Activated CD8-positive, alpha-beta T cell treated with anti-CD3 and anti-CD28 coated beads, Interleukin-2, amount 10 ng/mL, durations not matched to agents 7 days and 5 days (primary cell): ENCODE measurements around the gene KRT6C. TPM values are rescaled to one million over a fixed set of nuclear protein-coding genes. Genes with fewer than 3 reads are reported as not detected.
"Not testable (repeated sequence)": the region's sequence is repeated elsewhere in the genome, so short reads cannot be mapped to it uniquely, and the experiment has no call there.

Experiments
- ATAC-seq: fragments of 150-1000 bp; cut with Tn5 transposase; one replicate; pipeline ENCODE4 v1.10.0; 2021; ENCODE audit warnings: moderate library complexity
- CTCF ChIA-PET: fragments of 350-600 bp; sonication (Branson Sonifier 250); formaldehyde crosslinking; loops from one replicate; lab custom pipeline; 2021; ENCODE audit warnings: antibody characterized with exemption; lab: Charles Lee
- POLR2A ChIA-PET: fragments of 350-600 bp; sonication (Branson Sonifier 250); formaldehyde crosslinking; loops from one replicate; lab custom pipeline; 2021; ENCODE audit warnings: antibody characterized with exemption; lab: Charles Lee
- DNase-seq: peaks from one replicate; pipeline ENCODE4 v3.0.0-alpha.2; 2020
- H3K27ac Mint-ChIP-seq: one replicate; pipeline ENCODE4 v1.8.0; 2021; ENCODE audit warnings: mild to moderate bottlenecking, mixed read lengths
- H3K27me3 Mint-ChIP-seq: one replicate; pipeline ENCODE4 v1.8.0; 2021; ENCODE audit warnings: low read depth, mixed read lengths
- H3K36me3 Mint-ChIP-seq: one replicate; pipeline ENCODE4 v1.8.0; 2021; ENCODE audit warnings: low read depth, mixed read lengths
- H3K4me1 Mint-ChIP-seq: one replicate; pipeline ENCODE4 v1.8.0; 2021; ENCODE audit warnings: low read depth, mixed read lengths
- H3K4me3 Mint-ChIP-seq: one replicate; pipeline ENCODE4 v1.8.0; 2021; ENCODE audit warnings: mild to moderate bottlenecking, mixed read lengths
- H3K9me3 Mint-ChIP-seq: one replicate; pipeline ENCODE4 v1.8.0; 2022; ENCODE audit warnings: mixed read lengths; ENCODE audit not compliant: insufficient read depth
- total RNA-seq, 2 experiments: library from RNA; stranded (reverse); gene quantifications; one replicate each; pipeline ENCODE4 v1.2.3, GENCODE V29; 2021

KRT6C gene
- total RNA-seq, 2 experiments from 2014 or later = not detected

GRCh38 chr12:52496590-52497071, 23.0 kb upstream of the KRT6C start:
- Mint-ChIP-seq H3K27me3 (peaks cover 24% of the 10 kb centered on the region), H3K4me1 (no peaks in the 10 kb centered on the region), H3K9me3 (no peaks in the 10 kb centered on the region), H3K4me3 (no peak overlapping the region), H3K36me3 (no peaks in the 10 kb centered on the region), H3K27ac (no peak overlapping the region)
- DNase-seq = no peak
- no peak for ATAC-seq
- CTCF ChIA-PET = interaction anchor here (1.0 to 1.4 kb wide), 2 partner anchors 10 to 169 kb away, joined by 3 read pairs; no protein-coding TSS in a partner anchor
- POLR2A ChIA-PET = no interaction called here

- H3K4me1 Mint-ChIP-seq = no peaks in the 10 kb centered on the region
- H3K27me3 Mint-ChIP-seq = peaks cover 22% of the 10 kb centered on the region
- H3K4me3 Mint-ChIP-seq = no peak overlapping the region
- POLR2A ChIA-PET = no interaction called here
- no peak overlapping the region for H3K27ac Mint-ChIP-seq
- ATAC-seq (no peak), DNase-seq (no peak)
- H3K9me3 Mint-ChIP-seq = no peaks in the 10 kb centered on the region
- H3K36me3 Mint-ChIP-seq = no peaks in the 10 kb centered on the region
- CTCF ChIA-PET = interaction anchor here (1.0 to 1.4 kb wide), 2 partner anchors 11 to 169 kb away, joined by 3 read pairs; no protein-coding TSS in a partner anchor
Observed at GRCh38 chr12:52496054-52496453, 22.4 kb upstream of the KRT6C start.

GRCh38 chr12:52495389-52495788, 21.8 kb upstream of the KRT6C start:
- peaks cover 18% of the 10 kb centered on the region for H3K27me3 Mint-ChIP-seq
- H3K4me3 Mint-ChIP-seq = no peak overlapping the region
- H3K4me1 Mint-ChIP-seq = no peaks in the 10 kb centered on the region
- H3K27ac Mint-ChIP-seq = no peak overlapping the region
- DNase-seq (no peak), ATAC-seq (no peak)
- H3K36me3 Mint-ChIP-seq = no peaks in the 10 kb centered on the region
- ChIA-PET POLR2A (no interaction called here), CTCF (interaction anchor here (1.0 kb wide), 1 partner anchor 123 kb away, joined by 5 read pairs; no protein-coding TSS in a partner anchor)
- H3K9me3 Mint-ChIP-seq = no peaks in the 10 kb centered on the region

DNA sequence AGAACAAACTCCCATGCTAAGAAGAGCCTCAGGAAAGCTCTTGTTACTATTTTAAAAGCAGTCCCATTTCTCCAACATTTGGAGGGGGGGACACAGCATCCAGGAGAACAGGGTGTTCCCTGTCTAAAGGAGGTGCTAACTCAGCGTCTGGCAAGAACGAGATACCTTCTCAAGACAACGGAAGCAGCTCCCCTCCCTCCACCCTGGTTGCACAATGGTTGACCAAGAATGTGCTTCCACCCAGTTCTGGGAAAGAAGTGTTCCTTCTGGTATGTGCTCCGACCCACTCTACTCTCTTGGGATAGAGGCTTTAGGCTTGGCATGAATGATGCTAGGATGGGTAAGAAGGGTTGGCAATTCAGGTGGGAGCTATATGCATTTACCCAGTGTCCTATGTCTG, 20.9 kb upstream of the KRT6C start:
- DNase-seq (no peak), ATAC-seq (no peak)
- ChIA-PET POLR2A (no interaction called here), CTCF (interaction anchor here (1.0 to 1.4 kb wide), 2 partner anchors 122 to 385 kb away, joined by 4 to 5 read pairs; no protein-coding TSS in a partner anchor)
- Mint-ChIP-seq H3K27me3 (peaks cover 15% of the 10 kb centered on the region), H3K4me1 (no peaks in the 10 kb centered on the region), H3K36me3 (no peaks in the 10 kb centered on the region), H3K9me3 (no peaks in the 10 kb centered on the region), H3K27ac (no peak overlapping the region), H3K4me3 (no peak overlapping the region)

- Mint-ChIP-seq H3K27ac (no peak overlapping the region), H3K36me3 (no peaks in the 10 kb centered on the region), H3K4me1 (no peaks in the 10 kb centered on the region), H3K9me3 (no peaks in the 10 kb centered on the region), H3K27me3 (peaks cover 15% of the 10 kb centered on the region), H3K4me3 (no peak overlapping the region)
- CTCF ChIA-PET = interaction anchor here (1.4 kb wide), 1 partner anchor 386 kb away, joined by 4 read pairs; no protein-coding TSS in a partner anchor
- DNase-seq = no peak
- POLR2A ChIA-PET = no interaction called here
- ATAC-seq = no peak
Observed at GRCh38 chr12:52494100-52494499, 20.5 kb upstream of the KRT6C start.

- Mint-ChIP-seq H3K4me1 (no peaks in the 10 kb centered on the region), H3K9me3 (no peaks in the 10 kb centered on the region), H3K27ac (no peak within 1 kb of the TSS), H3K36me3 (no peaks in the 10 kb centered on the region), H3K4me3 (no peak within 1 kb of the TSS), H3K27me3 (peaks cover 16% of the 10 kb centered on the region)
- CTCF ChIA-PET = interaction anchor here (1.4 kb wide), 1 partner anchor 387 kb away, joined by 4 read pairs; no protein-coding TSS in a partner anchor
- ATAC-seq = no peak
- DNase-seq = no peak
- POLR2A ChIA-PET = no interaction called here
Observed at GRCh38 chr12:52493172-52493571, 19.6 kb upstream of the KRT6C start, which contains the start of gene KRT6A. Gene KRT6A (minus strand): TSS chr12:52493257. CDS start chr12:52493188, 69 bp downstream.

DNA sequence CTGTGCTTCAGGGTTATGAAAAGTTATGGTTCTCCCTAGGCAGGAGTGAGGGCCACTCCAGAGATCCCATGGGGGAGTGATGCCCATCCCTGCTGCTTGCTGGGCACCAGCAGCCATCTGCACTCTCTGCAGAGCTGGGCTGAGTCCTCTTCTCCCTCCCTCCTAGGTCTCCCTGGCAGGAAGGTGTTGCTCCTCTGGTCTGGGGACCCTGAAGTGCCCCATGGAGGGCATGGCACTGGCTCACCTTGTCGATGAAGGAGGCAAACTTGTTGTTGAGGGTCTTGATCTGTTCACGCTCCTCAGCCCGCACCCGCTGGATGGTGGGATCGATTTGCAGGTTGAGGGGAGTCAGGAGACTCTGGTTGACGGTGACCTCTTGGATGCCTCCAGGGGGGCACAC, 18.8 kb upstream of the KRT6C start:
- CTCF ChIA-PET, H3K36me3 Mint-ChIP-seq, H3K4me1 Mint-ChIP-seq, ATAC-seq, H3K9me3 Mint-ChIP-seq, H3K4me3 Mint-ChIP-seq, DNase-seq, POLR2A ChIA-PET, H3K27ac Mint-ChIP-seq: not testable (repeated sequence)
- H3K27me3 Mint-ChIP-seq = peaks cover 12% of the 10 kb centered on the region

DNA sequence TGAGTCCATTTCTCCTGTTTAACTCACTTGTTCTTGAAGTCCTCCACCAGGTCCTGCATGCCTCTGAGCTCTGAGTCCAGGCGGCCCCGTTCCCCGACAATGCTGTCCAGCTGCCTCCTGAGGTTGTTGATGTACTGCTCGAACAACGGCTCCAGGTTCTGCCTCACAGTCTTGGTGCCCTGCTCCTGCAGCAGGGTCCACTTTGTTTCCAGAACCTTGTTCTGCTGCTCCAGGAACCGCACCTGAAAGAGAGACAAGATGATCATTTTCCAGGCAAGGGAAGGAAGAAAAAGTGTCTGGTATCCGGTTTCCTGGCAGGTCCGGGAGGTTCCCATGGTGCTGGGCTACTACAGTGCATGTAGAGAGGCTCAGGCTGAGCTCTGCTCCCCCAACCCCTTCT, 17.9 kb upstream of the KRT6C start:
- DNase-seq, H3K4me3 Mint-ChIP-seq, CTCF ChIA-PET, POLR2A ChIA-PET, H3K36me3 Mint-ChIP-seq, H3K9me3 Mint-ChIP-seq, ATAC-seq, H3K4me1 Mint-ChIP-seq, H3K27ac Mint-ChIP-seq: not testable (repeated sequence)
- H3K27me3 Mint-ChIP-seq = peaks cover 17% of the 10 kb centered on the region

- H3K27me3 Mint-ChIP-seq = peaks cover 26% of the 10 kb centered on the region
- ChIA-PET CTCF (no interaction called here), POLR2A (no interaction called here)
- no peak overlapping the region for H3K27ac Mint-ChIP-seq
- no peak for DNase-seq
- no peaks in the 10 kb centered on the region for H3K36me3 Mint-ChIP-seq
- no peak for ATAC-seq
- H3K9me3 Mint-ChIP-seq = peaks cover 5% of the 10 kb centered on the region
- H3K4me1 Mint-ChIP-seq = no peaks in the 10 kb centered on the region
- H3K4me3 Mint-ChIP-seq = no peak overlapping the region
Observed at GRCh38 chr12:52488736-52489135, 15.1 kb upstream of the KRT6C start.

- CTCF ChIA-PET, DNase-seq, POLR2A ChIA-PET, ATAC-seq, H3K4me1 Mint-ChIP-seq, H3K36me3 Mint-ChIP-seq, H3K27ac Mint-ChIP-seq, H3K4me3 Mint-ChIP-seq, H3K9me3 Mint-ChIP-seq: not testable (repeated sequence)
- H3K27me3 Mint-ChIP-seq = peaks cover 34% of the 10 kb centered on the region
Observed at GRCh38 chr12:52487744-52488443, 14.3 kb upstream of the KRT6C start.

DNA sequence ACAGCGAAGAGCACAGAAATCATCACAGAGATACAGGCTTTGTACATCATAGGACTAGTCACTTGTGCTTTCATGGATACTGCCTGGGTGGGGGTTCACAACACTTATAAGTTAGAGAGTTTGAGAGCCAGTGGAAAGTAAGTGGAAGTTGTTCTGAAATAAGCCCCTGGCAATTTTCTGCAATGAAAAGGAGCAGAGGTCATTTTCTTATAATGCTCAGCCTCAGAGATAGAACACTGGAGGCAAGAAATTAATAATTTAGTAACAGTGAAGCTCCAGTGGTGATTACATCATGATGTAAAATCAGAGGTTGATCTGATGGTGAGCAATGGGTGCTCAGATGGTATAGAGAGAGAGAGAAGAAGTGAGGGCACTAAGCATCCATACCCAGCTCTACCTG, 13.6 kb upstream of the KRT6C start:
- Mint-ChIP-seq H3K4me3 (no peak overlapping the region), H3K4me1 (no peaks in the 10 kb centered on the region), H3K27me3 (peaks cover 37% of the 10 kb centered on the region), H3K9me3 (peaks cover 5% of the 10 kb centered on the region), H3K36me3 (no peaks in the 10 kb centered on the region), H3K27ac (no peak overlapping the region)
- POLR2A ChIA-PET = no interaction called here
- DNase-seq (no peak), ATAC-seq (no peak)
- CTCF ChIA-PET = no interaction called here
